HG03457 (cell line): ENCODE data around the gene PFN2.

Experiments used
- ATAC-seq: cut with Tn5 transposase; IDR thresholded peaks from one replicate; pipeline ENCODE4 v1.9.1; 2021; ENCODE audit warnings: moderate number of reproducible peaks; ENCODE audit not compliant: unreplicated experiment

Gene PFN2

GRCh38 chr3:149933008-149933407 is 37.7 kb downstream of the PFN2 start:
- ATAC-seq, result no peak

GRCh38 chr3:149920119-149920518 is 50.6 kb downstream of the PFN2 start:
- no peak for ATAC-seq

GRCh38 chr3:149919509-149919908 is 51.2 kb downstream of the PFN2 start:
- ATAC-seq, result no peak

GRCh38 chr3:149917124-149917667 is 53.5 kb downstream of the PFN2 start:
- ATAC-seq, result no peak
